Measurements from ENCODE around the gene FBXW9.
"Not testable (repeated sequence)": the region's sequence is repeated elsewhere in the genome, so short reads cannot be mapped to it uniquely, and the experiment has no call there.

The FBXW9 gene

GRCh38 chr19:12730064-12730463 is 33.6 kb upstream of the FBXW9 start:
- Histone ChIP-seq H3K4me1 (peaks cover 39 to 44% (median 40%) of the 10 kb centered on the region in 10 experiments), H3K9ac (peak overlapping the region in 8 of 11 experiments; percentile 8 to 99 (median 45); a peak in 12 of 22 replicates), H3K27ac (0 out of 22 replicates have a peak overlapping the region, but pooled peaks of 1 of the 11 experiments have one; percentile 1), H3K4me3 (no peak overlapping the region), H3K27me3 (no peaks in the 10 kb centered on the region), H3K4me2 (peak overlapping the region; percentile 18 to 99 (median 94); a peak in 20 of 22 replicates), H3K9me3 (replicated peaks in 1 of 11) (no peaks in the 10 kb centered on the region), H4K20me1 (peaks cover 50 to 72% (median 58%) of the 10 kb centered on the region in 11 experiments), H3K36me3 (peaks cover 49 to 68% (median 63%) of the 10 kb centered on the region in 11 experiments)
- no peak for TF ChIP-seq Cebpa-rat (IDR thresholded peaks at IDR 0.05)

GRCh38 chr19:12727745-12728433 is 31.5 kb upstream of the FBXW9 start:
- TF ChIP-seq Cebpa-rat (IDR thresholded peaks at IDR 0.05), result no peak
- Histone ChIP-seq H3K9ac (no peak overlapping the region), H3K27me3 (no peaks in the 10 kb centered on the region), H4K20me1 (peaks cover 40 to 58% (median 46%) of the 10 kb centered on the region in 11 experiments), H3K27ac (no peak overlapping the region), H3K9me3 (replicated peaks in 1 of 11) (no peaks in the 10 kb centered on the region), H3K36me3 (peaks cover 49 to 66% (median 62%) of the 10 kb centered on the region in 11 experiments), H3K4me1 (peaks cover 37 to 47% (median 41%) of the 10 kb centered on the region in 10 experiments), H3K4me2 (no peak overlapping the region), H3K4me3 (no peak overlapping the region)

- H3K9me3 ChIP-seq (replicated peaks in 1 of 11), result no peaks in the 10 kb centered on the region
- peaks cover 28 to 37% (median 32%) of the 10 kb centered on the region in 10 experiments for H3K4me1 ChIP-seq
- no peak overlapping the region for H3K4me2 ChIP-seq
- TF ChIP-seq Cebpa-rat (IDR thresholded peaks at IDR 0.05), result no peak
- no peak overlapping the region for H3K4me3 ChIP-seq
- no peaks in the 10 kb centered on the region for H3K27me3 ChIP-seq
- H3K9ac ChIP-seq, result peak overlapping the region in 3 of 11 experiments; percentile 9 to 30 (median 13); a peak in 1 of 22 replicates
- H3K27ac ChIP-seq, result no peak overlapping the region
- peaks cover 44 to 57% (median 53%) of the 10 kb centered on the region in 11 experiments for H3K36me3 ChIP-seq
- peaks cover 31 to 48% (median 37%) of the 10 kb centered on the region in 11 experiments for H4K20me1 ChIP-seq
Measured at GRCh38 chr19:12726988-12727316, 30.5 kb upstream of the FBXW9 start.

- H3K27me3 ChIP-seq; H3K27ac ChIP-seq; H3K4me2 ChIP-seq; H3K4me3 ChIP-seq; H3K9ac ChIP-seq; H3K9me3 ChIP-seq (replicated peaks in 1 of 11): not testable (repeated sequence)
- Histone ChIP-seq H3K4me1 (peaks cover 17 to 29% (median 22%) of the 10 kb centered on the region in 10 experiments), H3K36me3 (peaks cover 30 to 47% (median 40%) of the 10 kb centered on the region in 11 experiments), H4K20me1 (peaks cover 17 to 48% (median 37%) of the 10 kb centered on the region in 11 experiments)
Measured at GRCh38 chr19:12725612-12726011, 29.2 kb upstream of the FBXW9 start.

GRCh38 chr19:12723641-12724426 is 27.4 kb upstream of the FBXW9 start, which contains the start of gene TNPO2:
TSS of gene TNPO2 (minus strand) at chr19:12723932. CDS start at chr19:12720977, 2,955 bp downstream.
- Histone ChIP-seq H3K36me3 (peaks cover 19 to 47% (median 40%) of the 10 kb centered on the region in 11 experiments), H3K27me3 (no peaks in the 10 kb centered on the region), H4K20me1 (peaks cover 2 to 48% (median 37%) of the 10 kb centered on the region in 11 experiments; a peak in 21 of 22 replicates), H3K9me3 (replicated peaks in 1 of 11) (no peaks in the 10 kb centered on the region), H3K4me2 (peak within 1 kb of the TSS; percentile 76 to 99 (median 91)), H3K4me3 (peak within 1 kb of the TSS; percentile 71 to 90 (median 84)), H3K27ac (peak within 1 kb of the TSS; percentile 18 to 99 (median 98); a peak in 21 of 22 replicates), H3K4me1 (peaks cover 22 to 35% (median 27%) of the 10 kb centered on the region in 10 experiments), H3K9ac (peak within 1 kb of the TSS; percentile 77 to 99 (median 99))
- no peak for TF ChIP-seq Cebpa-rat (IDR thresholded peaks at IDR 0.05)

- TF ChIP-seq Cebpa-rat (IDR thresholded peaks at IDR 0.05), result no peak
- Histone ChIP-seq H4K20me1 (peaks cover 0 to 48% (median 37%) of the 10 kb centered on the region in 11 experiments; a peak in 20 of 22 replicates), H3K4me1 (peaks cover 27 to 41% (median 32%) of the 10 kb centered on the region in 10 experiments), H3K27ac (peak overlapping the region; percentile 18 to 99 (median 98); a peak in 21 of 22 replicates), H3K36me3 (peaks cover 19 to 47% (median 40%) of the 10 kb centered on the region in 11 experiments), H3K9me3 (replicated peaks in 1 of 11) (no peaks in the 10 kb centered on the region), H3K4me2 (peak overlapping the region; percentile 76 to 99 (median 91)), H3K9ac (peak overlapping the region; percentile 77 to 99 (median 99)), H3K4me3 (peak overlapping the region; percentile 71 to 90 (median 84)), H3K27me3 (no peaks in the 10 kb centered on the region)
Measured at GRCh38 chr19:12723381-12723640, 26.9 kb upstream of the FBXW9 start.

- Histone ChIP-seq H3K9ac (peak overlapping the region; percentile 95 to 100 (median 99)), H4K20me1 (peaks cover 0 to 48% (median 42%) of the 10 kb centered on the region in 11 experiments; a peak in 20 of 22 replicates), H3K4me3 (peak overlapping the region; percentile 71 to 90 (median 84)), H3K27me3 (no peaks in the 10 kb centered on the region), H3K9me3 (replicated peaks in 1 of 11) (no peaks in the 10 kb centered on the region), H3K4me1 (peaks cover 29 to 43% (median 36%) of the 10 kb centered on the region in 10 experiments), H3K36me3 (peaks cover 19 to 47% (median 40%) of the 10 kb centered on the region in 11 experiments), H3K4me2 (peak overlapping the region; percentile 84 to 100 (median 94)), H3K27ac (peak overlapping the region; percentile 90 to 99 (median 98))
- TF ChIP-seq Cebpa-rat (IDR thresholded peaks at IDR 0.05), result no peak
Measured at GRCh38 chr19:12722566-12723380, 26.3 kb upstream of the FBXW9 start.
